HepG2 (cell line): ENCODE results near the gene GNG3. TPM values are rescaled to one million over a fixed set of nuclear protein-coding genes. Genes with fewer than 3 reads are reported as not detected.

Source experiments
- AGO1 ChIP-seq: fragments of 200-400 bp; formaldehyde crosslinking; IDR thresholded peaks from 2 replicates; pipeline ENCODE4 v1.6.1; 2017; ENCODE audit warnings: mild to moderate bottlenecking, low read depth, low read length, moderate library complexity; ENCODE audit not compliant: poor library complexity, severe bottlenecking
- DNMT1 ChIP-seq: sonication (generic); formaldehyde crosslinking; IDR thresholded peaks from 2 replicates; pipeline ENCODE4 v1.5.1; 2020; ENCODE audit warnings: mild to moderate bottlenecking, missing genetic modification reagents
- ELF3 ChIP-seq: IDR thresholded peaks from 2 replicates; pipeline ENCODE4 v1.6.1; 2016; ENCODE audit warnings: missing genetic modification reagents, missing compliant biosample characterization
- FLYWCH1 ChIP-seq: sonication (generic); formaldehyde crosslinking; IDR thresholded peaks from 2 replicates; pipeline ENCODE4 v1.8.1; 2023; ENCODE audit warnings: mild to moderate bottlenecking, missing genetic modification reagents
- FOXO1 ChIP-seq: sonication (generic); formaldehyde crosslinking; IDR thresholded peaks from 2 replicates; pipeline ENCODE4 v1.4.0; 2020; ENCODE audit warnings: missing genetic modification reagents
- HOMEZ ChIP-seq: IDR thresholded peaks from 2 replicates; pipeline ENCODE4 v1.6.1; 2016; ENCODE audit warnings: low read depth
- KLF15 ChIP-seq: sonication (generic); formaldehyde crosslinking; IDR thresholded peaks from 2 replicates; pipeline ENCODE4 v1.8.1; 2023; ENCODE audit warnings: borderline replicate concordance, mild to moderate bottlenecking, inconsistent platforms, missing genetic modification reagents, mixed read lengths
- RFXAP ChIP-seq: sonication (generic); formaldehyde crosslinking; IDR thresholded peaks from 2 replicates; pipeline ENCODE4 v1.4.0; 2020; ENCODE audit warnings: missing genetic modification reagents, borderline replicate concordance
- SALL1 ChIP-seq: sonication (generic); formaldehyde crosslinking; IDR thresholded peaks from 2 replicates; pipeline ENCODE4 v1.8.0; 2022; ENCODE audit warnings: mild to moderate bottlenecking, missing genetic modification reagents
- SIN3B ChIP-seq: fragments of 150-350 bp; IDR thresholded peaks from 2 replicates; pipeline ENCODE4 v1.6.1; 2014; ENCODE audit warnings: low read length
- SRSF4 ChIP-seq: fragments of 200-400 bp; formaldehyde crosslinking; IDR thresholded peaks from one replicate; pipeline ENCODE4 v1.6.1; 2018; ENCODE audit warnings: mild to moderate bottlenecking, low read depth, low read length, moderate library complexity; ENCODE audit not compliant: poor library complexity, severe bottlenecking
- ZBTB43 ChIP-seq: sonication (generic); formaldehyde crosslinking; conservative IDR thresholded peaks from 2 replicates; pipeline ENCODE4 v1.4.0; 2020; ENCODE audit warnings: missing genetic modification reagents
- ZC3H4 ChIP-seq: sonication (generic); formaldehyde crosslinking; IDR thresholded peaks from 2 replicates; pipeline ENCODE4 v1.4.0; 2020; ENCODE audit warnings: missing genetic modification reagents, borderline replicate concordance
- ZNF225 ChIP-seq: sonication (generic); formaldehyde crosslinking; IDR thresholded peaks from 2 replicates; pipeline ENCODE4 v1.4.0; 2020; ENCODE audit warnings: mild to moderate bottlenecking, missing genetic modification reagents
- ZNF615 ChIP-seq: sonication (generic); formaldehyde crosslinking; IDR thresholded peaks from 2 replicates; pipeline ENCODE4 v1.5.0; 2020; ENCODE audit warnings: mild to moderate bottlenecking, missing genetic modification reagents, borderline replicate concordance
- polyA plus RNA-seq, 8 experiments: library from polyadenylated mRNA; depleted of rRNA in 3 of 8; stranded (reverse) in 7 of 8; unstranded in 1 of 8; fragments of >200 nt; fragmentation: Illumina TruSeq in 4 of 8; extraction: Trizol in 4 of 8; gene quantifications; 2 replicates each; pipeline versions ENCODE4 v1.2.1 to v1.2.3, GENCODE V29; 2011 to 2016; ENCODE audit warnings: low read depth in 4 of 8, missing spikeins in 1 of 8, mixed read lengths in 1 of 8; ENCODE audit not compliant: insufficient read depth in 1 of 8
- total RNA-seq, 5 experiments: library from RNA; depleted of rRNA; stranded (reverse); fragments of >200 nt; fragmentation: Illumina TruSeq; extraction: Trizol; gene quantifications; 2 replicates each; pipeline ENCODE4 v1.2.3, GENCODE V29; 2016; ENCODE audit warnings: low read depth in 1 of 5
- TF ChIP-seq, protein P1 (sequence below): sonication (generic); formaldehyde crosslinking; IDR thresholded peaks from 2 replicates; pipeline ENCODE4 v1.5.0; 2020; ENCODE audit warnings: missing genetic modification reagents
- TF ChIP-seq, protein P2 (sequence below): sonication (generic); formaldehyde crosslinking; IDR thresholded peaks from 2 replicates; pipeline ENCODE4 v1.9.0; 2022; ENCODE audit warnings: low read depth, missing genetic modification reagents
- TF ChIP-seq, protein P3 (sequence below): sonication (generic); formaldehyde crosslinking; IDR thresholded peaks from 2 replicates; pipeline ENCODE4 v1.4.0; 2020; ENCODE audit warnings: missing genetic modification reagents, mild to moderate bottlenecking, borderline replicate concordance

The GNG3 gene
- total and polyA plus RNA-seq, 2 of the 13 experiments (the other 11 are each of a cell fraction or from before 2014, with no cell fraction given) = not detected

DNA sequence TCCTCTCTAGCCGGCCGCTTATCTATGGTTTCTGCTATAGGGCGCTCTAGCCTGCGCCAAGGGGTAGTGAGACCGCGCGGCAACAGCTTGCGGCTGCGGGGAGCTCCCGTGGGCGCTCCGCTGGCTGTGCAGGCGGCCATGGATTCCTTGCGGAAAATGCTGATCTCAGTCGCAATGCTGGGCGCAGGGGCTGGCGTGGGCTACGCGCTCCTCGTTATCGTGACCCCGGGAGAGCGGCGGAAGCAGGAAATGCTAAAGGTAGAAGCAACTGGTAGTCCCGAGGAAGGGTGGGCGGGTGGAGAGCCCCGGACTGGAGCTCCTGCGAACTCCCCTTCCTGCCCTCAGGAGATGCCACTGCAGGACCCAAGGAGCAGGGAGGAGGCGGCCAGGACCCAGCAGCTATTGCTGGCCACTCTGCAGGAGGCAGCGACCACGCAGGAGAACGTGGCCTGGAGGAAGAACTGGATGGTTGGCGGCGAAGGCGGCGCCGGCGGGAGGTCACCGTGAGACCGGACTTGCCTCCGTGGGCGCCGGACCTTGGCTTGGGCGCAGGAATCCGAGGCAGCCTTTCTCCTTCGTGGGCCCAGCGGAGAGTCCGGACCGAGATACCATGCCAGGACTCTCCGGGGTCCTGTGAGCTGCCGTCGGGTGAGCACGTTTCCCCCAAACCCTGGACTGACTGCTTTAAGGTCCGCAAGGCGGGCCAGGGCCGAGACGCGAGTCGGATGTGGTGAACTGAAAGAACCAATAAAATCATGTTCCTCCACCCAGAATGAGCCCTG is 35.7 kb upstream of the GNG3 start, which contains the start of the genes LBHD1 and UQCC3 (continued):
- TF ChIP-seq, protein P1, sequence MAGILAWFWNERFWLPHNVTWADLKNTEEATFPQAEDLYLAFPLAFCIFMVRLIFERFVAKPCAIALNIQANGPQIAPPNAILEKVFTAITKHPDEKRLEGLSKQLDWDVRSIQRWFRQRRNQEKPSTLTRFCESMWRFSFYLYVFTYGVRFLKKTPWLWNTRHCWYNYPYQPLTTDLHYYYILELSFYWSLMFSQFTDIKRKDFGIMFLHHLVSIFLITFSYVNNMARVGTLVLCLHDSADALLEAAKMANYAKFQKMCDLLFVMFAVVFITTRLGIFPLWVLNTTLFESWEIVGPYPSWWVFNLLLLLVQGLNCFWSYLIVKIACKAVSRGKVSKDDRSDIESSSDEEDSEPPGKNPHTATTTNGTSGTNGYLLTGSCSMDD (CRISPR knock-in tag) = no peak
- TF ChIP-seq AGO1 (peak; percentile 89), DNMT1 (CRISPR knock-in tag) (peak; percentile 61), ELF3 (CRISPR knock-in tag) (no peak), HOMEZ (CRISPR knock-in tag) (0 out of 2 replicates have a peak, but pooled peaks have one; percentile 21), FLYWCH1 (CRISPR knock-in tag) (no peak), SIN3B (no peak; the same call in 1 of the 2 replicates), ZBTB43 (CRISPR knock-in tag) (peak; percentile 52; the same call in 1 of the 2 replicates), SRSF4 (no peak), ZNF225 (CRISPR knock-in tag) (0 out of 2 replicates have a peak, but pooled peaks have one; percentile 74), ZNF615 (CRISPR knock-in tag) (no peak), ZC3H4 (CRISPR knock-in tag) (no peak), SALL1 (CRISPR knock-in tag) (peak; percentile 78), KLF15 (no peak), FOXO1 (CRISPR knock-in tag) (peak; percentile 2; the same call in 1 of the 2 replicates), RFXAP (CRISPR knock-in tag) (0 out of 2 replicates have a peak, but pooled peaks have one; percentile 34)
- TF ChIP-seq, protein P2, sequence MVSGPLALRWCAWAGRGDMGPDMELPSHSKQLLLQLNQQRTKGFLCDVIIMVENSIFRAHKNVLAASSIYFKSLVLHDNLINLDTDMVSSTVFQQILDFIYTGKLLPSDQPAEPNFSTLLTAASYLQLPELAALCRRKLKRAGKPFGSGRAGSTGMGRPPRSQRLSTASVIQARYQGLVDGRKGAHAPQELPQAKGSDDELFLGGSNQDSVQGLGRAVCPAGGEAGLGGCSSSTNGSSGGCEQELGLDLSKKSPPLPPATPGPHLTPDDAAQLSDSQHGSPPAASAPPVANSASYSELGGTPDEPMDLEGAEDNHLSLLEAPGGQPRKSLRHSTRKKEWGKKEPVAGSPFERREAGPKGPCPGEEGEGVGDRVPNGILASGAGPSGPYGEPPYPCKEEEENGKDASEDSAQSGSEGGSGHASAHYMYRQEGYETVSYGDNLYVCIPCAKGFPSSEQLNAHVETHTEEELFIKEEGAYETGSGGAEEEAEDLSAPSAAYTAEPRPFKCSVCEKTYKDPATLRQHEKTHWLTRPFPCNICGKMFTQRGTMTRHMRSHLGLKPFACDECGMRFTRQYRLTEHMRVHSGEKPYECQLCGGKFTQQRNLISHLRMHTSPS = no peak
- TF ChIP-seq, protein P3, sequence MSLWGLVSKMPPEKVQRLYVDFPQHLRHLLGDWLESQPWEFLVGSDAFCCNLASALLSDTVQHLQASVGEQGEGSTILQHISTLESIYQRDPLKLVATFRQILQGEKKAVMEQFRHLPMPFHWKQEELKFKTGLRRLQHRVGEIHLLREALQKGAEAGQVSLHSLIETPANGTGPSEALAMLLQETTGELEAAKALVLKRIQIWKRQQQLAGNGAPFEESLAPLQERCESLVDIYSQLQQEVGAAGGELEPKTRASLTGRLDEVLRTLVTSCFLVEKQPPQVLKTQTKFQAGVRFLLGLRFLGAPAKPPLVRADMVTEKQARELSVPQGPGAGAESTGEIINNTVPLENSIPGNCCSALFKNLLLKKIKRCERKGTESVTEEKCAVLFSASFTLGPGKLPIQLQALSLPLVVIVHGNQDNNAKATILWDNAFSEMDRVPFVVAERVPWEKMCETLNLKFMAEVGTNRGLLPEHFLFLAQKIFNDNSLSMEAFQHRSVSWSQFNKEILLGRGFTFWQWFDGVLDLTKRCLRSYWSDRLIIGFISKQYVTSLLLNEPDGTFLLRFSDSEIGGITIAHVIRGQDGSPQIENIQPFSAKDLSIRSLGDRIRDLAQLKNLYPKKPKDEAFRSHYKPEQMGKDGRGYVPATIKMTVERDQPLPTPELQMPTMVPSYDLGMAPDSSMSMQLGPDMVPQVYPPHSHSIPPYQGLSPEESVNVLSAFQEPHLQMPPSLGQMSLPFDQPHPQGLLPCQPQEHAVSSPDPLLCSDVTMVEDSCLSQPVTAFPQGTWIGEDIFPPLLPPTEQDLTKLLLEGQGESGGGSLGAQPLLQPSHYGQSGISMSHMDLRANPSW (CRISPR knock-in tag) = 0 out of 2 replicates have a peak, but pooled peaks have one; percentile 63
